Measurements from ENCODE around the gene CCSER1.
"Not testable (repeated sequence)": the region's sequence is repeated elsewhere in the genome, so short reads cannot be mapped to it uniquely, and the experiment has no call there.

Gene CCSER1

DNA sequence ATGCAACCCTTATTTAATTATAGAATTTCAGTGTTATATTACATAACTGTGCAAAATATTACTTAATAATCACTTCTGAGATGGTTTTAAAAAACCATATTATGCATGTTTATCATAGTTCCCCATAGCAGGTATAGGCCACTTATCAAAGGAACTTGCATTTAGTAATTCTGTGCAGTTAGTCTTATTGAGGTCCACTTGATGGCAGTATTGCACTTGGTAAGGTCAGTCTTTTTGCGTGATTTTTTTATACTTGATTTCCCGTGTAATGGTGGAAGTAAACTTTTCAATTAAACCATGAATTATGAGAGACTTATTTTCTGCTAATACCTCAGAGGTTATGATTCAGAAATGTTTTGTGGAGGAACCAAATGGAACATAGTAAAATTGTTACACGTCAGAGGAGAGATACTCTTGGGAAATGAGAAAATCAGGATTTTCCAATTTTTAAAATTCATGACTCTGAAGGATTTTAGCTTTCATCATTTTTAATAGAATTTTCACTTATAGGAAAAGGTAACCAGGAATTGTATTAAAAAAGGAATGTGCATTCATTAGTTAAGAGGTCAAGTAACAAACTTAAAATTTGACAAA is 230.0 kb downstream of the CCSER1 start:
- peak; percentile 1 for DNase-seq (ENCODE audit: low read depth)
- H3K4me3 ChIP-seq (ENCODE audit: control insufficient read depth, low read depth, low read length), result no peak overlapping the region
- no peak for TF ChIP-seq CTCF (IDR thresholded peaks at IDR 0.05; ENCODE audit: control insufficient read depth, insufficient read depth, low read depth, low read length, missing control alignments)

GRCh38 chr4:90375081-90375480 is 247.9 kb downstream of the CCSER1 start:
- TF ChIP-seq CTCF (IDR thresholded peaks at IDR 0.05; ENCODE audit: control insufficient read depth, insufficient read depth, low read depth, low read length, missing control alignments), result no peak
- DNase-seq (ENCODE audit: low read depth), result no peak

DNA sequence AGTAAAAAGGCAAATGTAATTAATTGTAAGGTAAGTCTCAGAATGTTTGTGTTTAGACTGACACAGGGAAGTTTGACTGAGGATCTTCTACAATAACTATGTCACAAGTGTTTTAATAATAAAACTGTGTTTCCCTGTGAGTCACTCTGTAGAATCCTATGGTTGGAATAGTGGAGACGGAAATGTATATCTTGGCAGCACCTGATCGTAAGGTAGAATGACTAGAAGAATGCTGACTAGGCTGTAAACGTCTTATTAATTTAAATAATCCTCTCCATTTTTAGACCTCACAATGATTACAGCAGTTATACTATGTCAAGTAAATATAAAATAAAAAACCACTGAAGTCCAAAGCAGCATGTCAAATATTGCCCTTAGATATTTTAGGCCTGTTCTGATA is 266.0 kb downstream of the CCSER1 start:
- no peak overlapping the region for H3K4me3 ChIP-seq (ENCODE audit: control insufficient read depth, low read depth, low read length)
- no peak for DNase-seq (ENCODE audit: low read depth)
- no peak for TF ChIP-seq CTCF (IDR thresholded peaks at IDR 0.05; ENCODE audit: control insufficient read depth, insufficient read depth, low read depth, low read length, missing control alignments)

More at GRCh38 chr4:90375081-90375480, 247.9 kb downstream of the CCSER1 start:
- H3K4me3 ChIP-seq (ENCODE audit: control insufficient read depth, low read depth, low read length), result no peak overlapping the region

GRCh38 chr4:90403781-90404180 is 276.6 kb downstream of the CCSER1 start:
- no peak for DNase-seq (ENCODE audit: low read depth)
- no peak for TF ChIP-seq CTCF (IDR thresholded peaks at IDR 0.05; ENCODE audit: control insufficient read depth, insufficient read depth, low read depth, low read length, missing control alignments)
- H3K4me3 ChIP-seq (ENCODE audit: control insufficient read depth, low read depth, low read length), result no peak overlapping the region

DNA sequence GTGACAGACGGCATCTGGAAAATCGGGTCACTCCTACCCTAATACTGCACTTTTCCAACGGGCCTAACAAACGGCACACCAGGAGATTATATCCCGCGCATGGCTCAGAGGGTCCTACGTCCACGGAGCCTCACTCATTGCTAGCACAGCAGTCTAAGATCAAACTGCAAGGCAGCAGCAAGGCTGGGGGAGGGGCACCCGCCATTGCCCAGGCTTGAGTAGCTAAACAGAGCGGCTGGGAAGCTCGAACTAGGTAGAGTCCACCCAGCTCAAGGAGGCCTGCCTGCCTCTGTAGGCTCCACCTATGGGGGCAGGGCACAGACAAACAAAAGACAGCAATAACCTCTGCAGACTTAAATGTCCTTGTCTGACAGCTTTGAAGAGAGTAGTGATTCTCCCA is 280.7 kb downstream of the CCSER1 start:
- H3K4me3 ChIP-seq (ENCODE audit: control insufficient read depth, low read depth, low read length); DNase-seq (ENCODE audit: low read depth): not testable (repeated sequence)

DNA sequence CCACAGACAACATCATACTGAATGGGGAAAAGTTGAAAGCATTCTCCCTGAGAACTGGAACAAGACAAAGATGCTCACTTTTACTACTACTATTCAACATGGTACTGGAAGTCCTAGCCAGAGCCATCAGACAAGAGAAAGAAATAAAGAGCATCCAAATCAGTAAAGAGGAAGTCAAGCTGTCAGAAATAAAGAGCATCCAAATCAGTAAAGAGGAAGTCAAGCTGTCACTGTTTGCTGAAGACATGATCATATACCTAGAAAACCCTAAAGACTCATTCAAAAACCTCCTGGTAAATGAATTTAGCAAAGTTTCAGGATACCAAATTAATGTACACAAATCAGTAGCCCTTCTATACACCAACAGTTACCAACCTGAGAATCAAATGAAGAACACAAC is 285.6 kb downstream of the CCSER1 start:
- H3K4me3 ChIP-seq (ENCODE audit: control insufficient read depth, low read depth, low read length); DNase-seq (ENCODE audit: low read depth): not testable (repeated sequence)

DNA sequence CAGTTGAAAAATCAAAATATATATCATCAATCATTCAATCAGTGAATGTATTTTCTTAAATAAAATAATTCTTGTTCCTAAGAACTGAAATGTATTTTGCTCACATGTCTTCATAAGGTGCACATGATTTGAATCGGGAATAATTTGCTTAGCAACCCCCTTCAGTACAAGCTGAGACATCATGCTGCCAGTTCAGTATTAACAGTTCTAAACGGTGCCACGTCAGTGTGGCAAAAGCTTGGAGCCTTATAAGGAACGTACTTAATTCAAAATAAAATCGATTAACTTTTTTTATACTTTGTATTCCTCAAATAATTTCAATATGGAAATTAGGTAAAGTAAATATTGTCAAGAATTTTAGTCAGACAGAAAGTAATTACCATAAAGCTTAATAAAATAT is 287.9 kb downstream of the CCSER1 start:
- DNase-seq (ENCODE audit: low read depth), result no peak
- H3K4me3 ChIP-seq (ENCODE audit: control insufficient read depth, low read depth, low read length), result no peak overlapping the region
- no peak for TF ChIP-seq CTCF (IDR thresholded peaks at IDR 0.05; ENCODE audit: control insufficient read depth, insufficient read depth, low read depth, low read length, missing control alignments)

- no peak for TF ChIP-seq CTCF (IDR thresholded peaks at IDR 0.05; ENCODE audit: control insufficient read depth, insufficient read depth, low read depth, low read length, missing control alignments)
- DNase-seq (ENCODE audit: low read depth), result no peak
- H3K4me3 ChIP-seq (ENCODE audit: control insufficient read depth, low read depth, low read length), result no peak overlapping the region
These were observed 292.0 kb downstream of the CCSER1 start for GRCh38 chr4:90419124-90419711.
